GDM1 (cell line): ENCODE data around the gene MGAT4D.
"Not testable (repeated sequence)": the region's sequence is repeated elsewhere in the genome, so short reads cannot be mapped to it uniquely, and the experiment has no call there.

Experiments used
- DNase-seq: peaks from one replicate; lab custom pipeline; 2025; lab: John Stamatoyannopoulos, UW

The MGAT4D gene

GRCh38 chr4:140439644-140440142 lies 58.4 kb downstream of the MGAT4D start:
- no peak for DNase-seq

DNA sequence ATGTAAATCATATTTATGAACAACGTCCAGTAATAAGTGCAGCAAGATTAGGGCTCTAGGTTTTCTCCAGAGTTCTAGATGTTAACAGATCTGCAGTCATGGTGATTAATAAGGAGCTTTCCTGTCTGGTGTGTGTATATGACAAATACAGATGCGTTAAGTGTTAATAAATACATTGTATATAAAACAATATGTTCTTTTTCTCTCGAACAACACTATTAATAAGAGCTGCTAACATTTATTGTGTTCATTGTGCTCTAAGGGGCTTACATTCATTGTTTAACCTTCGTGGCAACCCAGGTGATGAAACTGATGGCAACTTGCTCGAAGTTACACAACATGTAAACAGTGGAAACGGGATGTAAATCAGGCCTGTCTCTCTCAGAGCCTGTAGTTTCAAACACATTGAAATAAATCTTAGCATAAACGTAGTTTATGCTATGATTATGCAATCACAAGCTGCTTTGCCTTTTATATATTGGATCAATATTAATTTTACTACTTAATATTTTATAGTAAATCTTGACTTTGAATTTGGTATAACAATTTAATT lies 70.1 kb downstream of the MGAT4D start:
- no peak for DNase-seq

- DNase-seq = no peak
These were observed 70.8 kb downstream of the MGAT4D start, which contains the start of gene CLGN for GRCh38 chr4:140427106-140427918. CLGN (minus strand) TSS chr4:140427648; CDS start chr4:140413078, 14,570 bp downstream.

GRCh38 chr4:140426610-140427105 lies 71.4 kb downstream of the MGAT4D start:
- no peak for DNase-seq

DNA sequence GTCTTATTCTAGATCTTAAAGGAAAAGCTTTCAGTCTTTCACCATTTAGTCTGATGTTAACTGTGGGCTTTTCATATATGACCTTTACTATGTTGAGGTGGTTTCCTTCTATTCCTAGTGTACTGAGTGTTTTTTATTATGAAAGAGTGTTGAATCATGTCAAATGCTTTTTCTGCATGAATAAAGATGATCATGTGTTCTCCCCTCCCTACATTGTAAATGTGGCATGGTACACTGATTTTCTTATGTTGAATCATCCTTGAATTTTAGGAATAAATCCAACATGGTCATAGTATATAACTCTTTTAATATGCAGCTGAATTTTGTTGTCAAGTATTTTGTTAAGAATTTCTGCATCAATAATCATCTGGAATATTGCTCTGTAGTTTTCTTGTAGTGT lies 75.0 kb downstream of the MGAT4D start:
- DNase-seq = no peak

GRCh38 chr4:140413130-140413969 lies 84.7 kb downstream of the MGAT4D start:
- DNase-seq = not testable (repeated sequence)

DNA sequence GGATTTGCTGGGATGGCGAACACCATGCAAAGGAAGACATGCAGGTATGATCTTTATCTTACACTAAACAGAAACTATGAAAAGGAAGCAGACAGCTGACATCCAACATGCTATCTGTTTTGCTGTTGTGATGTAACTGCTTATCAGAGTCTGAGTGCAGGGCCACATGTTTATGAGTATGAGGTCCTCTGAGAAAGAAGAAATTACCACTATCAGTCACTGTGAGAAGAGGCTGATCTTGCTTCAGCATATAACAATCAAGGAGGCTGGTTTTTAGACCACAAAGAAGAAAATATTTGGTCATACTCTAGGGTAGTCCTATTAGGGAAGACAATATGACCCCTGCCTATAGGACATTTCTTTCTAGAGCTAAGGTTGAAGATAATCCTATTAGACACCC lies 89.1 kb downstream of the MGAT4D start:
- DNase-seq = no peak

DNA sequence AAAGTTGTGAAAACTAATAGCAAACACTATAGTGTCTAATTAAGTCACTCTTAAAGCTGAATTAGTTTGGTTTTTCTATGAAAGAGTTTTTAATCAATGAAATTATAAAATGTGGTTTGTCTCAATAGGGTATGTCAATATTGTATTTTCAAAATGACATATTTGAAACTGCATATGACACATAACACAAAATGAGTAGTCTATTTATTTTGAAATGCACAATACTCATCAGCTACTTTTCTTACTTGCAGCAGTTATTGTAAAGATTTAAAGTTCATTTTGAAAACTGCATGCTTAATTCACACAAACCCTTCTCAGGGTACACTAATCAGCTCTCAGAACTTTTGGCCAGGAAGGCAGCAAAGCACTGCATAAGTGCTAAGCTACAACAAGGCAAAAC lies 91.8 kb downstream of the MGAT4D start:
- no peak for DNase-seq

- no peak for DNase-seq
These were observed 98.0 kb downstream of the MGAT4D start for GRCh38 chr4:140400111-140400510.

GRCh38 chr4:140395668-140396067 lies 102.4 kb downstream of the MGAT4D start:
- DNase-seq = no peak
